Limb (tissue), 2 donors: Measurements from ENCODE around the gene BRIP1.
"Not testable (repeated sequence)": the region's sequence is repeated elsewhere in the genome, so short reads cannot be mapped to it uniquely, and the experiment has no call there.

Source experiments
- DNase-seq, 2 donors: peaks; one replicate each; pipeline ENCODE4 v3.0.0-alpha.2; 2016; ENCODE audit errors: extremely low spot score in 2 of 2

BRIP1 gene

DNA sequence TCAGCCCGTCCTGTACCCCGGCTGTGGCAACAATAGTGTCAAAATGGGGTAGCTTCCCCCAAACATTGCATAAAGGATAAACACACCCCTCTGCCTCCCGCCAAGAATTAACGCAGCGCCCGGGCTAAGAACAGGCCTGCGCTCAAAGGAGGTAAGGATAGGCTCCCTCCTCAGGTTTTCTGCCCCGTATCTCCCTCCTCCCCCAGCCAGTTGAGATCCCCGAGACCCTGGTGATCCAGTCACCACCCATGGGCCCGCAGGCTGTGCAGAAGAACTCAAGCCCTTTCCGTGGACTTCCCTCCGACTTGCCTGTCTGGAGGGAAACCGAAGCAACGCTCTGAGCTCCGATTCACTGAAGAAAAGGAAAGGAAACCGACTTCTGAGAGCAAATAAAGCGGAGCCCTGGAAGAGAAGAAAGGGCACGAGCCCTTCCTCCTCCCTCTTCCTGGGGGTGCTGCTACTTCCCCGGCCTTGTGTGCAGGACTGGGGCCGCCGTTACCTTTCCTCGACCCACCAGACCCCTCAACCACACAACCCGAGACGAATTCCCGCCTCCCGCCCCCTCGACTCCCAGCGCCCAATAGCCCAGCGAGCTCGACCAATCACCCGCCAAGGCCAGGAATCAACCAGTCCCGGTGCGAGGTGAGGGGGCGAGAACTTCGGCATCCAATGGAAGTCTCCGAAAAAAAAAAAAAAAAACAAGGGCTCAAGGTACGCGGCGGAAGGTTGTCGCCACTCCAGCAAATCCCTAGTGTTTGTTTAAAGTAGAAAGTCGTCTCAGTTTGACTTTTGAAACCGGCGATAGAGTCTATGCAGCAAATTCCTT is at the start of gene BRIP1:
TSS of gene BRIP1 (minus strand) at position 554 of the 826 bp plus-strand sequence. CDS start 1,989 bp downstream, outside the sequence.
- peak; percentile 93 to 95 for DNase-seq

DNA sequence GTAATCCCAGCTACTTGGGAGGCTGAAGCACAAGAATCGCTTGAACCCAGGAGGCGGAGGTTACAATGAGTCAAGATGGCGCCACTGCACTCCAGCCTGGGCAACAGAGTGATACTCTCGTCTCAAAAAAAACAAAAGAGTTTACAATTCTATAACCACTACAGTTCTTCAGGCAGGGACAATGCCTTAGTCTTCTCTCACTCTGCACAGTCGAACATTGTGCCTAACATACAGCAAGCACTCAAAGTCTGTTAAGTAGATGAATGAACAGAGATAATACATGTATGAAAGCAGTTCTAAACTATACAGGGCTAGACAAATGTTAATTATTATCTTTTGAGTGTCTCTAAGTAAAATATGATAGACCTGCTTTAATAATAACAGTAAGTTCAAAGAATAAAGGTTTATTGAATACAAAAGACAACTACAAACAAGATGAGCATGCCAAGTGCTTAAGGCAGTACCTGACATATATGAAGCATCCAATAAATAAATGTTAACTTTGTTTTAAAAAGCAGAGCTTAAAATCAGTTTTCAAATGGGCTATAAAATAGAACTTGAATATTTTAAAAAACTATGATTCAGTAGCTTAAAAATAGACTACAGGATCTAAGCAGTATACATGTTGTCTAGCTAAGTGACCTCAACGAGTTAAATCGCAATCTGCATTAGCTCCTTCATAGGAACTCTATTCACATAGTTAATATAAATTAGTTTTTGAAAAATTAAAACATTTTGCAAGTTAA is 45.1 kb upstream of the BRIP1 start:
- DNase-seq, result no peak

- DNase-seq, result no peak
Observed at GRCh38 chr17:61907361-61907760, 44.0 kb upstream of the BRIP1 start.

DNA sequence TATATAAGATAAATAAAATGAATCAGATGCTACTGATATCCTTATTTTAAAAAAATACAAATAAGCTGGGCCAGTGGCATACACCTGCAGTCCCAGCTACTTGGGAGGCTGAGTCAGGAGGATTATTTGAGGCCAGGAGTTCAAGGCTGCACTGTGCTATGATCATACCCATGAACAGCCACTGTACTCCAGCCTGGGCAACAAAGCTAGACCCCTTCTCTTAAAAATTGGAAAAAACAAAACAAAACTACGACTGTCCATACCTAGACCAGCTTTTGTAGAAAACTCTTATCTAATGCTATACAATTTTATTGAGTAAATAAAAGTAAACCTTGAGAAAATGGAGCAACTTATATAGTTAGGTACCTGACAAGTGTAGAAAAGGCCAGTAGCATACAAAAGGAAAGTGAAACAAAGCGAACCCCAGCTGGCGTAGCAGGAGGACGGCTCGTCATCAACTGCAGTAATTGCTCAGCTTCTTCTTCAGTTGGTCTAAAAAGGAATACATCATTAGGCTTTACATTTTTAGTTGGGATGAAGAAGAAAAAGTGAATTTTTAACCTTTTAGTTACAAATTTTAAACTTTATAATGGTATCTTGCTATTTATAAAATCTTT is 40.9 kb upstream of the BRIP1 start:
- no peak for DNase-seq

- DNase-seq, result no peak
Observed at GRCh38 chr17:61903251-61903650, 39.9 kb upstream of the BRIP1 start.

DNA sequence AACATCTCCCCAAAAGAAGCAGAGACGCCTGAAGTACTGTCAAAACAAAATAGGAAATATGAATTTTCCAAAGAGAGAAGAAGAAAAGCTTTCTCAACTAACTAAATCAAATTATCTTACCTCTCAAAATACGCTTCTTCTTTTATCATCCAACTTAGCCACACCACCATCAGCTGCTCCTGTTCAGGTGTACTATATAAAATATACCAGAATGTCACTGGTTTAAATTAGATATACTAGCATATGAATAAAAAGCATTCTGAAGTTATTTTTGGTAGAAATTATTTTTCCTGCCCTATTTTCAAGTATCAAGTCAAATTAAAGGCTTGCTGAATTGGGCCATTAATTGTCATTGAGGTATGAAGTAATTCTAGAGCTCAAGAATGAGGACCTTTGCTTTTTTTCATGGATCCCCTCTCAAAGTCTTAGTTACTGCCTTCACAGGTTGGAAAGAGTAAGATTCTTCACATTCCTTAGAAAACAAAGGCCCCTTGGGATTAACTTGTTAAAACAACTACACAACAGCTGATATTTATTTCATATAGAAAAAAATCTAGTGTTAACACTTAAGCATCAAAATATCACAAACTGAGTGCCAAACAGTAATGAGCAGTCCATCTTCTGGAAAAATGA is 34.3 kb upstream of the BRIP1 start:
- no peak for DNase-seq

- DNase-seq, result no peak
Observed at GRCh38 chr17:61895391-61895790, 32.1 kb upstream of the BRIP1 start.

- DNase-seq, result not testable (repeated sequence)
Observed at GRCh38 chr17:61894310-61894709, 31.0 kb upstream of the BRIP1 start.

DNA sequence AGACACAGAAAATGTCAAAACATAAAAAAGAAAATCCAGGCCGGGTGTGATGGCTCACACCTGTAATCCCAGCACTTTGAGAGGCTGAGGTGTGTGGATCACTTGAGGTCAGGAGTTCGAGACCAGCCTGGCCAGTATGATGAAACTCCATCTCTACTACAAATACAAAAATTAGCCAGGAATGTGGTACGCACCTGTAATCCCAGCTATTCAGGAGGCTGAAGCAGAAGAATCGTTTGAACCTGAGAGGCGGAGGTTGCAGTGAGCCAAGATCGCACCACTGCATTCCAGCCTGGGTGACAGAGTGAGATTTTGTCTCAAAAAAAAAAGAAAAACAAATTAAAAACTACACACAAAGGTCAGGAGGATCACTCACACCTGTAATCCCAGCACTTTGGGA is 24.4 kb upstream of the BRIP1 start:
- DNase-seq, result not testable (repeated sequence)

DNA sequence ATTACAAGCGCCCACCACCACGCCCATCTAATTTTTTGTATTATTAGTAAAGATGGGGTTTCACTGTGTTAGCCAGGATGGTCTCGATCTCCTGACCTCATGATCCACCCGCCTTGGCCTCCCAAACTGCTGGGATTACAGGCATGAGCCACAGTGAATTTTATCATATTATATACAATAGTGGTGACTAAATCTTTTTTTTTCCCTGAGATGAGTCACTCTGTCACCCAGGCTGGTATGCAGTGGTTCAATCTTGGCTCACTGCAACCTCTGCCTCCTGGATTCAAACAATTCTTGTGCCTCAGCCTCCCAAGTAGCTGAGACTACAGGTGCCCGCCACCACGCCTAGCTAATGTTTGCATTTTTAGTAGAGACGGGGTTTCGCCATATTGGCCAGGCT is 22.5 kb upstream of the BRIP1 start:
- DNase-seq, result not testable (repeated sequence)

DNA sequence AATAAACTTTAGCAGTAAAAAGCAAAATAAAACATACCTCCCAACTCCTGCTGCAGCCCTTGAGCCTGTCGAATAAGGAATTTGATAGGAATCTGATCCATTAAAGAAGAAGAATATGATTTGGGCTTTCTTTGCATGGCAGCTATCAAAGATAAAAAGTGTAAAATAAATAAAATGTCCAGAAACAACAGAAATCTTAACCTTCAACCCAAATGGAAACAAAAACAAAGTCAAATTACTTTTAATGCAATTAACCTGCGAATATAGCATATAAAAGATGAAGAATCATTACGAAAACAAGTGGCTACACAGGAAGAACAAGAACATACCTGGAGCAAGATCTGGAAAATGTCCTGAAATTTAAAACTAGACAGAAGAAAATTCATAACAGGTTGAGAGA is 21.5 kb upstream of the BRIP1 start:
- no peak for DNase-seq

DNA sequence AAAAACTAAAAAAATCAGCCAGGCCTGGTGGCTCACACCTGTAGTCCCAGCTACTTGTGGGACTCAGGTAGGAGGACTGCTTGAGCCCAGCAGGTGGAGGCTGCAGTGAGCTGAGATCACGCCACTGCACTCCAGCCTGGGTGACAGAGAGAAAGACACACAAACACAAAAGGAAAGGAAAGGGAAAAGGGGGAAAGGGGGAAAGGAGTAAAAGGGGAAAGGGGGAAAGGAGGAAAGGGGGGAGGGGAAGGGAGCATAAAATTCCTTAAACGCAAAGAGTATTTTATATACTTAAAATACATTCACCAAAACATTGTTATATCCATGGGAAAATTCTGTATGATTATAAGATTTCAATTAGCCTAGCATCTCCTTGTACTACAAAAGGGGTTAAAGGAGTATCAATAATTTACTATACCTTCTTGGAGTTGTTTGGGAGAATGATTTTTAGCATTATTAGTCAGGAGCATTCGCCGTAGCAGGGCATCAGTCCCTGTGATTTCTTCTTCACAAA is 17.3 kb upstream of the BRIP1 start:
- no peak for DNase-seq

GRCh38 chr17:61878984-61879612 is 15.8 kb upstream of the BRIP1 start:
- DNase-seq, result no peak

- no peak for DNase-seq
Observed at GRCh38 chr17:61878520-61878919, 15.2 kb upstream of the BRIP1 start.

- DNase-seq, result no peak
Observed at GRCh38 chr17:61877837-61878236, 14.5 kb upstream of the BRIP1 start.

DNA sequence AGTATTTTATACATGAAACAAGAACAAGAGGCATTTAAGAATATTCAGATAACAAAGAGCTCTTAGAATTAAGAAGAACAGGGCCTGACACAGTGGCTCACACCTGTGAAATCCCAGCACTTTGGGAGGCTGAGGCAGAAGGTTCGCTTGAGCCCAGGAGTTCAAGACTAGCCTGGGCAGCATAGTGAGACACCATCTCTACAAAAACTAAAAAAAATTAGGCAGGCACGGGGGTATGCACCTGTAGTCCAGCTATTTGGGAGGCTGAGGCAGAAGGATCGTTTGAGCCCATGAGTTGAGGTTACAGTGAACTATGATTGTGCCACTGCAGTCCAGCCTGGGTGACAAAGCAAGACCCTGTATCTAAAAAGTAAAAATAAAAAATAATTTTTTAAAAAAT is 12.5 kb upstream of the BRIP1 start:
- DNase-seq, result no peak

GRCh38 chr17:61875285-61875684 is 12.0 kb upstream of the BRIP1 start:
- no peak for DNase-seq

DNA sequence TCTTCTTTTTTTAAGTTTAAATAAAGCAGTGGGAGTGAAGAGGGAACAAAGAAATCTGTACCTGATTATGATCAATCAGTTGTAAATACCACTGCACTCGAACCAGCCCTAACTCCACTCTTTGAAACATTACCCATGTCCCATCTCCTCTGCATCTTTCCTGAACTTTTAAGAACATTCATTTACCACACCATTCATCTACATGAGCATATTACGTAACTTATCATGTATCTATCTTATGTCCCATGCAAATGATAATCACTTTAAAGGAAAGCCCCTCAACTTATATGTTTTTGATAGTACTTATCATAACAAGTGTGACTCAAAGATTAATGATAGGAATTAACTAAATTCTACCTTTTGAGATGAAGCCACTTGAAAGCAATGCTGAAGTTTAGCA is 10.7 kb upstream of the BRIP1 start:
- DNase-seq, result no peak

DNA sequence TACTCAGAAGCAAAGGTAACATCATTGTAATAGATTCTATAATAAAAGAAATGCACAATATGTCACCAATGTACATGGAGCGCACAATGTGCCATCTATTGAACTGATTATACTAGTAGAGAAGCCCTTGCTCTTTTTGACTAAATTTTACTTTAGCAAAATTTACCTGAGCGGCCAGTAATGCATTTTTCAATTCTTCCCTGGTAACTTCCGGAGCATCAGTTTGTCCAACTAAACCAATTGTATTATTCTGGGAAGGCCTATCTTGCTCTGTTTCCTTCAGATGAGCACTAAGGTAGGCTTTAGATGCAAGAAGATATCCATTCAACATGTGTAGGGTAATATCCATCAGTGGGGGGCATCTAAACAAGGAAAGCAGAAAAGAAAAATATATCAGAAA is 8.8 kb upstream of the BRIP1 start:
- no peak for DNase-seq

GRCh38 chr17:61869138-61869537 is 5.8 kb upstream of the BRIP1 start:
- DNase-seq, result no peak

DNA sequence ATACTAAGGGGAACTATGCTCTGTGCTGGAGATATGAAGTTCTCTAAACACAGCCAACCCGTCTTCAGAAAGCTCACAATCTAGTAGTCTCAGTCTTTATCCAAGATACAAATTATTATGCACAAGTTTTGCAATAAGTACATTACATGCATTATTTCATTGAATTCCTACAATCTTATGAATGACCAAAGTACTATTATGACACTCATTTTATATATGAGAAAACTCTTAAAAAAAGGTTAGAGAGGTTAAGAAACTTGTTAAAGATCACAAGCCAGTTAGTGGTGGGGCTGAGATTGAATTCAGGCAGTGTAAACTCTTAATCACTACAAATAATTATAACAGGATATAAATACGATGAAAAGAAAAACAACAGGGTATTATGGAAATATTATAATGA is 4.7 kb upstream of the BRIP1 start:
- DNase-seq, result no peak
